Neuronal stem cell (in vitro differentiated cells): Measurements from ENCODE around the gene TEX44.

ENCODE experiments used
- DNase-seq: peaks from one replicate; pipeline ENCODE4 v3.0.0-alpha.2; 2013; ENCODE audit warnings: low spot score
- H2AFZ ChIP-seq: one replicate; pipeline ENCODE4 v1.6.1; 2013; ENCODE audit warnings: mild to moderate bottlenecking, low read length, inconsistent platforms
- H2AK5ac ChIP-seq: 2 replicates; pipeline ENCODE4 v1.6.1; 2013; ENCODE audit warnings: low read depth, mild to moderate bottlenecking, inconsistent platforms, low read length, moderate library complexity, mixed read lengths
- H2BK120ac ChIP-seq: 2 replicates; pipeline ENCODE4 v1.6.1; 2013; ENCODE audit warnings: low read depth, mild to moderate bottlenecking, inconsistent platforms, low read length, moderate library complexity, mixed read lengths
- H2BK12ac ChIP-seq: one replicate; pipeline ENCODE4 v1.6.1; 2013; ENCODE audit warnings: low read length, inconsistent platforms
- H2BK15ac ChIP-seq: 2 replicates; pipeline ENCODE4 v1.6.1; 2013; ENCODE audit warnings: mild to moderate bottlenecking, low read length, inconsistent platforms, mixed read lengths
- H2BK5ac ChIP-seq: one replicate; pipeline ENCODE4 v1.6.1; 2013; ENCODE audit warnings: inconsistent platforms, mild to moderate bottlenecking, low read length, moderate library complexity
- H3K14ac ChIP-seq: one replicate; pipeline ENCODE4 v1.6.1; 2013; ENCODE audit warnings: low read length, inconsistent platforms
- H3K18ac ChIP-seq: 2 replicates; pipeline ENCODE4 v1.6.1; 2013; ENCODE audit warnings: low read length, inconsistent platforms
- H3K23ac ChIP-seq: 2 replicates; pipeline ENCODE4 v1.6.1; 2013; ENCODE audit warnings: low read depth, mild to moderate bottlenecking, mixed read lengths, low read length, inconsistent platforms; ENCODE audit not compliant: poor library complexity
- H3K27ac ChIP-seq: replicated peaks from 3 replicates; pipeline ENCODE4 v1.5.1; 2013; ENCODE audit warnings: low read length, inconsistent platforms
- H3K27me3 ChIP-seq, 3 experiments: 2 replicates each; pipeline ENCODE4 v1.6.1; 2013; ENCODE audit warnings: low read length in 3 of 3, mild to moderate bottlenecking in 2 of 3, inconsistent platforms in 1 of 3, low read depth in 1 of 3, mixed read lengths in 1 of 3, moderate library complexity in 1 of 3; ENCODE audit not compliant: control insufficient read depth in 3 of 3, insufficient read depth in 3 of 3
- H3K36me3 ChIP-seq, 2 donors: replicated peaks in 1 of 2; 2 replicates each; pipeline ENCODE4 v1.6.1; 2013; ENCODE audit warnings: low read length in 2 of 2; ENCODE audit not compliant: control insufficient read depth in 2 of 2, insufficient read depth in 2 of 2
- H3K4ac ChIP-seq: 2 replicates; pipeline ENCODE4 v1.6.1; 2013; ENCODE audit warnings: inconsistent platforms, mild to moderate bottlenecking, low read length, moderate library complexity
- H3K4me1 ChIP-seq, 2 donors: 1 replicate in 1 of 2; 2 replicates in 1 of 2; pipeline ENCODE4 v1.6.1; 2013; ENCODE audit warnings: low read length in 2 of 2, low read depth in 1 of 2; ENCODE audit not compliant: control insufficient read depth in 2 of 2, insufficient read depth in 1 of 2
- H3K4me2 ChIP-seq: one replicate; pipeline ENCODE4 v1.6.1; 2013; ENCODE audit warnings: mild to moderate bottlenecking, low read length, inconsistent platforms; ENCODE audit not compliant: insufficient read depth, poor library complexity, severe bottlenecking
- H3K4me3 ChIP-seq, 2 donors: 2 replicates each; pipeline ENCODE4 v1.5.1; 2013; ENCODE audit warnings: low read length in 2 of 2, mild to moderate bottlenecking in 2 of 2, inconsistent platforms in 1 of 2, moderate library complexity in 1 of 2
- H3K79me1 ChIP-seq: one replicate; pipeline ENCODE4 v1.6.1; 2013; ENCODE audit warnings: low read depth, mild to moderate bottlenecking, inconsistent platforms, low read length, moderate library complexity
- H3K9ac ChIP-seq: one replicate; pipeline ENCODE4 v1.6.1; 2013; ENCODE audit warnings: mild to moderate bottlenecking, low read depth, low read length, inconsistent platforms; ENCODE audit not compliant: poor library complexity
- H3K9me3 ChIP-seq, 2 donors: replicated peaks in 1 of 2; 2 replicates each; pipeline versions ENCODE3 to v1.6.1; 2013; ENCODE audit warnings: low read length in 2 of 2, mild to moderate bottlenecking in 2 of 2, inconsistent platforms in 1 of 2, low read depth in 1 of 2, mixed read lengths in 1 of 2, moderate library complexity in 1 of 2; ENCODE audit not compliant: control insufficient read depth in 2 of 2, insufficient read depth in 1 of 2
- H4K8ac ChIP-seq: one replicate; pipeline ENCODE4 v1.6.1; 2013; ENCODE audit warnings: low read depth, mild to moderate bottlenecking, inconsistent platforms, low read length, moderate library complexity
- H4K91ac ChIP-seq: one replicate; pipeline ENCODE4 v1.6.1; 2013; ENCODE audit warnings: low read length, low read depth, mild to moderate bottlenecking, inconsistent platforms; ENCODE audit not compliant: poor library complexity
- whole genome bisulfite sequencing, 2 donors: extraction: QIAGEN DNeasy Blood & Tissue Kit; methylation state at CpG; one replicate each; pipeline ENCODE4 v1.1.7; 2013; ENCODE audit warnings: missing lambda C conversion rate in 2 of 2, mixed read lengths in 1 of 2; ENCODE audit not compliant: insufficient read length in 2 of 2, insufficient replicate concordance in 1 of 2; ENCODE audit errors: extremely low coverage in 2 of 2; 5-methylcytosine and 5-hydroxymethylcytosine counted together

TEX44 gene

GRCh38 chr2:231557571-231558217, 35.0 kb upstream of the TEX44 start:
- Histone ChIP-seq H2BK12ac (no peak overlapping the region), H3K9ac (no peak overlapping the region), H3K4me1 (peaks cover 0 to 4% of the 10 kb centered on the region in 2 donors), H3K23ac (no peak overlapping the region), H3K27me3 (no peaks in the 10 kb centered on the region), H2BK120ac (no peak overlapping the region), H2BK15ac (peak overlapping the region; percentile 14), H4K91ac (no peak overlapping the region), H3K4me2 (no peak overlapping the region), H3K9me3 (no peaks in the 10 kb centered on the region), H3K4ac (no peak overlapping the region), H3K4me3 (no peak overlapping the region), H3K14ac (peak overlapping the region; percentile 28), H3K36me3 (no peaks in the 10 kb centered on the region), H3K18ac (peak overlapping the region; percentile 55), H2BK5ac (no peak overlapping the region), H2AFZ (peak overlapping the region; percentile 71), H3K79me1 (no peaks in the 10 kb centered on the region), H4K8ac (no peak overlapping the region), H2AK5ac (peak overlapping the region; percentile 20), H3K27ac (no peak overlapping the region)
- peak; percentile 51 for DNase-seq
- no CpG with 5 or more reads among the region's 11 CpGs for WGBS, 2 donors

GRCh38 chr2:231563378-231563961, 29.2 kb upstream of the TEX44 start:
- DNase-seq = peak; percentile 51
- no CpG with 5 or more reads among the region's 3 CpGs for WGBS, 2 donors
- Histone ChIP-seq H3K79me1 (peaks cover 2% of the 10 kb centered on the region), H3K4me2 (no peak overlapping the region), H3K27me3 (no peaks in the 10 kb centered on the region), H3K23ac (no peak overlapping the region), H3K9me3 (peaks cover 0 to 3% of the 10 kb centered on the region in 2 donors), H3K4me1 (peaks cover 0 to 2% of the 10 kb centered on the region in 2 donors), H3K9ac (no peak overlapping the region), H3K4me3 (no peak overlapping the region), H3K18ac (no peak overlapping the region), H2BK15ac (no peak overlapping the region), H2AFZ (no peak overlapping the region), H3K27ac (no peak overlapping the region), H3K4ac (no peak overlapping the region), H2BK12ac (no peak overlapping the region), H4K91ac (no peak overlapping the region), H3K14ac (no peak overlapping the region), H2BK5ac (no peak overlapping the region), H2AK5ac (no peak overlapping the region), H3K36me3 (no peaks in the 10 kb centered on the region), H4K8ac (no peak overlapping the region), H2BK120ac (no peak overlapping the region)

GRCh38 chr2:231565887-231566594, 26.6 kb upstream of the TEX44 start:
- H3K23ac ChIP-seq = no peak overlapping the region
- no peak overlapping the region for H3K27ac ChIP-seq
- no peak overlapping the region for H3K9ac ChIP-seq
- no peaks in the 10 kb centered on the region for H3K27me3 ChIP-seq
- H3K14ac ChIP-seq = peak overlapping the region; percentile 56
- H2AK5ac ChIP-seq = peak overlapping the region; percentile 89
- H3K36me3 ChIP-seq = no peaks in the 10 kb centered on the region
- WGBS, 2 donors = no CpG with 5 or more reads among the region's 4 CpGs
- H3K79me1 ChIP-seq = peaks cover 2% of the 10 kb centered on the region
- no peak overlapping the region for H4K8ac ChIP-seq
- no peak overlapping the region for H4K91ac ChIP-seq
- peak overlapping the region; percentile 58 for H2BK12ac ChIP-seq
- no peak overlapping the region for H3K4ac ChIP-seq
- no peak overlapping the region for H2BK120ac ChIP-seq
- peaks cover 0 to 4% of the 10 kb centered on the region in 2 donors for H3K4me1 ChIP-seq
- no peak overlapping the region for H2AFZ ChIP-seq
- no peak for DNase-seq
- no peak overlapping the region for H2BK5ac ChIP-seq
- H3K4me3 ChIP-seq = no peak overlapping the region
- no peak overlapping the region for H3K18ac ChIP-seq
- H2BK15ac ChIP-seq = no peak overlapping the region
- H3K4me2 ChIP-seq = no peak overlapping the region
- H3K9me3 ChIP-seq = peaks cover 0 to 3% of the 10 kb centered on the region in 2 donors

GRCh38 chr2:231567159-231567558, 25.5 kb upstream of the TEX44 start:
- Histone ChIP-seq H2BK120ac (no peak overlapping the region), H4K91ac (no peak overlapping the region), H3K79me1 (peaks cover 2% of the 10 kb centered on the region), H3K27me3 (no peaks in the 10 kb centered on the region), H3K9me3 (peaks cover 0 to 3% of the 10 kb centered on the region in 2 donors), H3K4ac (no peak overlapping the region), H2BK12ac (no peak overlapping the region), H3K23ac (no peak overlapping the region), H3K9ac (no peak overlapping the region), H3K4me1 (peaks cover 4 to 6% of the 10 kb centered on the region in 2 donors), H3K18ac (no peak overlapping the region), H3K4me2 (no peak overlapping the region), H2AK5ac (no peak overlapping the region), H4K8ac (no peak overlapping the region), H3K36me3 (no peaks in the 10 kb centered on the region), H2BK15ac (no peak overlapping the region), H3K14ac (no peak overlapping the region), H2AFZ (no peak overlapping the region), H3K27ac (no peak overlapping the region), H2BK5ac (no peak overlapping the region), H3K4me3 (no peak overlapping the region)
- WGBS, 2 donors = no CpG with 5 or more reads among the region's 3 CpGs
- no peak for DNase-seq
